Caco-2 (cell line): ENCODE results near the gene VWA8. TPM values are rescaled to one million over a fixed set of nuclear protein-coding genes. Genes with fewer than 3 reads are reported as not detected.

Source experiments
- BruUV-seq: library from RNA; stranded (reverse); fragments of 400-500 nt; replicated peaks from 2 replicates; lab custom pipeline; 2021; lab: Mats Ljungman, UMichigan
- CTCF ChIA-PET: fragments of 300-600 bp; sonication (Branson Sonifier 250); formaldehyde crosslinking; loops from one replicate; lab custom pipeline; 2022; ENCODE audit warnings: antibody characterized with exemption; lab: Charles Lee
- POLR2A ChIA-PET: fragments of 300-600 bp; sonication (Branson Sonifier 250); formaldehyde crosslinking; loops from one replicate; lab custom pipeline; 2022; ENCODE audit warnings: antibody characterized with exemption; lab: Charles Lee
- DNase-seq, 2 experiments: peaks; one replicate each; pipeline versions ENCODE4 v3.0.0 to v3.0.0-alpha.2; 2020 to 2022
- H3K27me3 ChIP-seq: replicated peaks from 2 replicates; pipeline ENCODE4 v1.6.0; 2011; ENCODE audit warnings: low read length; ENCODE audit not compliant: control insufficient read depth, insufficient read depth
- H3K36me3 ChIP-seq: 2 replicates; pipeline ENCODE4 v1.5.1; 2011; ENCODE audit warnings: low read length; ENCODE audit not compliant: control insufficient read depth, insufficient read depth
- H3K4me1 ChIP-seq: fragments of 250-450 bp; sonication (Bioruptor Pico); 2 replicates; pipeline ENCODE4 v1.5.1; 2020; ENCODE audit warnings: mild to moderate bottlenecking
- H3K4me3 ChIP-seq: 2 replicates; pipeline ENCODE4 v1.5.1; 2011; ENCODE audit warnings: low read depth, mild to moderate bottlenecking, control low read depth, low read length
- H3K9me3 ChIP-seq: fragments of 250-450 bp; sonication (Bioruptor Pico); 2 replicates; pipeline ENCODE4 v1.5.1; 2020; ENCODE audit warnings: mild to moderate bottlenecking, moderate library complexity
- H3K27ac Mint-ChIP-seq: one replicate; pipeline ENCODE4 v1.8.0; 2022; ENCODE audit warnings: mixed read lengths; ENCODE audit not compliant: unreplicated experiment
- H3K27me3 Mint-ChIP-seq: one replicate; pipeline ENCODE4 v1.8.0; 2022; ENCODE audit warnings: mixed read lengths; ENCODE audit not compliant: insufficient read depth, unreplicated experiment
- H3K36me3 Mint-ChIP-seq: one replicate; pipeline ENCODE4 v1.8.0; 2022; ENCODE audit warnings: mild to moderate bottlenecking, mixed read lengths; ENCODE audit not compliant: insufficient read depth, unreplicated experiment
- H3K4me1 Mint-ChIP-seq: one replicate; pipeline ENCODE4 v1.8.0; 2022; ENCODE audit warnings: low read depth, mixed read lengths; ENCODE audit not compliant: unreplicated experiment
- H3K4me3 Mint-ChIP-seq: one replicate; pipeline ENCODE4 v1.8.0; 2022; ENCODE audit warnings: mild to moderate bottlenecking, moderate library complexity, mixed read lengths; ENCODE audit not compliant: unreplicated experiment
- H3K9me3 Mint-ChIP-seq: one replicate; pipeline ENCODE4 v1.8.0; 2022; ENCODE audit warnings: mixed read lengths; ENCODE audit not compliant: unreplicated experiment
- intact Hi-C: fragments of 100-400 bp; cut with micrococcal nuclease; formaldehyde crosslinking; loops from one replicate; pipeline ENCODE4 v1.10.0; 2022; ENCODE audit not compliant: unreplicated experiment
- total RNA-seq: library from RNA; stranded (reverse); gene quantifications from 2 replicates; pipeline ENCODE4 v1.2.3, GENCODE V29; 2022
- TF ChIP-seq, protein P1 (sequence below), 2 experiments: fragments of 200-600 bp in 1 of 2; IDR thresholded peaks; 1 replicate in 1 of 2; 2 replicates in 1 of 2; pipeline versions ENCODE4 v1.5.1 to v1.8.0; 2011 to 2022; ENCODE audit warnings: antibody characterized with exemption in 1 of 2, control low read depth in 1 of 2, inconsistent platforms in 1 of 2, low read depth in 1 of 2, low read length in 1 of 2, mild to moderate bottlenecking in 1 of 2, moderate library complexity in 1 of 2; ENCODE audit not compliant: insufficient read depth in 1 of 2, severe bottlenecking in 1 of 2, unreplicated experiment in 1 of 2

The VWA8 gene
- total RNA-seq, 1 experiment from 2014 or later = 20.7 TPM

- H3K27me3 ChIP-seq = no peaks in the 10 kb centered on the region
- H3K9me3 Mint-ChIP-seq = no peaks in the 10 kb centered on the region
- H3K4me1 Mint-ChIP-seq = no peaks in the 10 kb centered on the region
- intact Hi-C loops = no loop called here
- no peaks in the 10 kb centered on the region for H3K4me1 ChIP-seq
- no TSS peak for BruUV-seq
- POLR2A ChIA-PET = no interaction called here
- TF ChIP-seq, protein P1, sequence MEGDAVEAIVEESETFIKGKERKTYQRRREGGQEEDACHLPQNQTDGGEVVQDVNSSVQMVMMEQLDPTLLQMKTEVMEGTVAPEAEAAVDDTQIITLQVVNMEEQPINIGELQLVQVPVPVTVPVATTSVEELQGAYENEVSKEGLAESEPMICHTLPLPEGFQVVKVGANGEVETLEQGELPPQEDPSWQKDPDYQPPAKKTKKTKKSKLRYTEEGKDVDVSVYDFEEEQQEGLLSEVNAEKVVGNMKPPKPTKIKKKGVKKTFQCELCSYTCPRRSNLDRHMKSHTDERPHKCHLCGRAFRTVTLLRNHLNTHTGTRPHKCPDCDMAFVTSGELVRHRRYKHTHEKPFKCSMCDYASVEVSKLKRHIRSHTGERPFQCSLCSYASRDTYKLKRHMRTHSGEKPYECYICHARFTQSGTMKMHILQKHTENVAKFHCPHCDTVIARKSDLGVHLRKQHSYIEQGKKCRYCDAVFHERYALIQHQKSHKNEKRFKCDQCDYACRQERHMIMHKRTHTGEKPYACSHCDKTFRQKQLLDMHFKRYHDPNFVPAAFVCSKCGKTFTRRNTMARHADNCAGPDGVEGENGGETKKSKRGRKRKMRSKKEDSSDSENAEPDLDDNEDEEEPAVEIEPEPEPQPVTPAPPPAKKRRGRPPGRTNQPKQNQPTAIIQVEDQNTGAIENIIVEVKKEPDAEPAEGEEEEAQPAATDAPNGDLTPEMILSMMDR (IDR thresholded peaks at IDR 0.05; ENCODE audit: insufficient read depth in 1 of 2, low read depth in 1 of 2, low read length in 1 of 2, severe bottlenecking in 1 of 2, unreplicated experiment in 1 of 2) = no peak
- no peak overlapping the region for H3K4me3 ChIP-seq
- H3K27me3 Mint-ChIP-seq = no peaks in the 10 kb centered on the region
- CTCF ChIA-PET = no interaction called here
- no peak for DNase-seq
- H3K9me3 ChIP-seq = peaks cover 5% of the 10 kb centered on the region; the same call in 1 of the 2 replicates
- H3K36me3 Mint-ChIP-seq = peaks cover 5% of the 10 kb centered on the region
- H3K27ac Mint-ChIP-seq = no peak overlapping the region
- no peaks in the 10 kb centered on the region for H3K36me3 ChIP-seq
- no peak overlapping the region for H3K4me3 Mint-ChIP-seq
Measured at GRCh38 chr13:41851351-41851750, 109.6 kb downstream of the VWA8 start.

DNA sequence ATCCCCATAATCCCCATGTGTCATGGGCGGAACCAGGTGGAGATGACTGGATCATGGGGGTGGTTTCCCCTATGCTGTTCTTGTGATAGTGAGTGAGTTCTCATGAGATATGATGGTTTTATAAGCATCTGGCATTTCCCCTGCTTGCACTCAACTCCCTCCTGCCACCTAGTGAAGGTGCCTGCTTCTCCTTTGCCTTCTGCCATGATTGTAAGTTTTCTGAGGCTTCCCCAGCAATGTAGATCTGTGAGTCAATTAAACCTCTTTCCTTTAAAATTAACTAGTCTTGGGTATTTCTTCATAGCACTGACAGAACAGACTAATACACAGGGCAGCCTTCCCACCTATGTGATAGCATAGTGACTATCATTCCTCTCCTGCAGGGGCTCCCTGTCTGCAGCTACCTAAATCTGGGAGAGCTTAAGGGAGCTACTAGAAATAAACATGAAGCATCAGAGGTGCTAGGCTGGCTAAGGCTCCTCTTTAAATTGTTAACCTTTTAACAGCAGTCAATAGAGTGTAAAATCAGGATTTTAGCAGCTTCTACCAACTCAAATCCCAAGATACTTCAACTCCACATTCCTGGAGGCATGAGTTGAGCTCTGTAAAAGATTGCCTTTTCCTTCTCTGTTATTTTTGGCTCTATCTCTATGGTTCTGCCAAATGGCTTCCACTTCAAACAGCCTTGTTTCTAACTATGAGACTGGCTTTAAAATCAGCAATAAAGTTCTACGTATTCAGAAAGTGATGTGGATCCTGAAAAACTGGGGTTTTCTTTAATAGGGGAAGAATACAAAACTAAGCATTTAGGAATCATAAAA, 112.3 kb downstream of the VWA8 start:
- no peaks in the 10 kb centered on the region for H3K36me3 ChIP-seq
- peak in 1 of 2 experiments; percentile 7 for DNase-seq
- BruUV-seq = no TSS peak
- H3K27ac Mint-ChIP-seq = no peak overlapping the region
- TF ChIP-seq, protein P1 (IDR thresholded peaks at IDR 0.05; ENCODE audit: insufficient read depth in 1 of 2, low read depth in 1 of 2, low read length in 1 of 2, severe bottlenecking in 1 of 2, unreplicated experiment in 1 of 2) = no peak
- H3K4me3 ChIP-seq = no peak overlapping the region
- H3K27me3 Mint-ChIP-seq = no peaks in the 10 kb centered on the region
- H3K9me3 Mint-ChIP-seq = no peaks in the 10 kb centered on the region
- no peaks in the 10 kb centered on the region for H3K4me1 ChIP-seq
- no peaks in the 10 kb centered on the region for H3K27me3 ChIP-seq
- no peaks in the 10 kb centered on the region for H3K4me1 Mint-ChIP-seq
- ChIA-PET CTCF (no interaction called here), POLR2A (no interaction called here)
- no peak overlapping the region for H3K4me3 Mint-ChIP-seq
- intact Hi-C loops = loop anchor here (1.0 kb wide), 1 partner anchor 180 kb away; no protein-coding TSS in a partner anchor
- H3K9me3 ChIP-seq = peaks cover 5% of the 10 kb centered on the region; the same call in 1 of the 2 replicates
- H3K36me3 Mint-ChIP-seq = no peaks in the 10 kb centered on the region

DNA sequence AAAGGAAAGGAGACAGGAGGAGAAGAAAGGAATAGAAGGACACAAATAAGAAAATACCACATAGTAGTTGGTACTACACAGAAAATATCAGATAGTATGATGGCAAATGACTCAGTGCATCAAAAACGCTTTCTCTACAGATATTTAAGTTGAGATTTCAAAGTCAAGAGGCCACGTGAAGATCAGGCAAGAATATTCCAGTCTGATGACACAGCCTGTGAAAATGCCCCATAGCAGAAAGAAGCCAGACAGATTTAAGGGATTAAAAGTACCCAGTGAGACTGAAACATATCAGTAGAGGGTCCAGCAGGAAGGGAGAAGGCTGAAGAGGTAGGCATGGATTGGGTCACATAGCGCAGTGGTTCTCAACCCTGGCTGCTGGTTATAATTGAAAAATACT, 113.7 kb downstream of the VWA8 start:
- Histone ChIP-seq H3K4me3 (no peak overlapping the region), H3K27me3 (no peaks in the 10 kb centered on the region), H3K9me3 (no peaks in the 10 kb centered on the region), H3K4me1 (no peaks in the 10 kb centered on the region), H3K36me3 (no peaks in the 10 kb centered on the region)
- H3K27me3 Mint-ChIP-seq = no peaks in the 10 kb centered on the region
- H3K36me3 Mint-ChIP-seq = no peaks in the 10 kb centered on the region
- no TSS peak for BruUV-seq
- POLR2A ChIA-PET = no interaction called here
- intact Hi-C loops = no loop called here
- no peak overlapping the region for H3K4me3 Mint-ChIP-seq
- no peaks in the 10 kb centered on the region for H3K4me1 Mint-ChIP-seq
- DNase-seq = no peak
- no peak overlapping the region for H3K27ac Mint-ChIP-seq
- no peaks in the 10 kb centered on the region for H3K9me3 Mint-ChIP-seq
- CTCF ChIA-PET = no interaction called here
- TF ChIP-seq, protein P1 (IDR thresholded peaks at IDR 0.05; ENCODE audit: insufficient read depth in 1 of 2, low read depth in 1 of 2, low read length in 1 of 2, severe bottlenecking in 1 of 2, unreplicated experiment in 1 of 2) = no peak
